ENCODE data around the gene POU3F3. TPM values are rescaled to one million over a fixed set of nuclear protein-coding genes. Genes with fewer than 3 reads are reported as not detected.

POU3F3 gene
- total RNA-seq, 2 donors from 2014 or later, result not detected

GRCh38 chr2:104889291-104889959 is 35.5 kb downstream of the POU3F3 start:
- no peak overlapping the region for H3K4me3 Mint-ChIP-seq
- no peak overlapping the region for H3K9ac ChIP-seq (ENCODE audit: extremely low read depth, low read length, poor library complexity, severe bottlenecking)
- DNase-seq, result peak; percentile 55
- H3K4me1 ChIP-seq (ENCODE audit: control insufficient read depth, insufficient read depth, low read length), result no peaks in the 10 kb centered on the region
- WGBS, 2 experiments (ENCODE audit: insufficient coverage in 1 of 2, insufficient read length in 1 of 2), result 85 to 96% methylated on average over 5 to 8 of the region's 8 CpGs
- no peak overlapping the region for H3K27ac ChIP-seq (ENCODE audit: low read depth, low read length)
- TF ChIP-seq CTCF (conservative IDR thresholded peaks at IDR 0.05), result no peak
- H3K4me3 ChIP-seq (ENCODE audit: low read length), result no peak overlapping the region
- no peaks in the 10 kb centered on the region for H3K9me3 Mint-ChIP-seq
- H3K36me3 ChIP-seq (ENCODE audit: control insufficient read depth, insufficient read depth, low read length), result no peaks in the 10 kb centered on the region
- no peaks in the 10 kb centered on the region for H3K4me1 Mint-ChIP-seq
- no peaks in the 10 kb centered on the region for H3K36me3 Mint-ChIP-seq (ENCODE audit: low read depth)
- H3K9me3 ChIP-seq (ENCODE audit: control insufficient read depth, low read length), result no peaks in the 10 kb centered on the region
- no peaks in the 10 kb centered on the region for H3K27me3 ChIP-seq (ENCODE audit: control insufficient read depth, insufficient read depth, low read length, poor library complexity, severe bottlenecking)
- H3K27me3 Mint-ChIP-seq (ENCODE audit: insufficient read depth), result peaks cover 8% of the 10 kb centered on the region
- no peak overlapping the region for H3K27ac Mint-ChIP-seq

GRCh38 chr2:104889960-104890684 is 36.2 kb downstream of the POU3F3 start:
- H3K4me3 ChIP-seq (ENCODE audit: low read length), result no peak overlapping the region
- Mint-ChIP-seq H3K36me3 (ENCODE audit: low read depth) (no peaks in the 10 kb centered on the region), H3K27ac (no peak overlapping the region), H3K4me1 (no peaks in the 10 kb centered on the region), H3K27me3 (ENCODE audit: insufficient read depth) (peaks cover 6% of the 10 kb centered on the region), H3K4me3 (no peak overlapping the region), H3K9me3 (no peaks in the 10 kb centered on the region)
- DNase-seq, result no peak
- H3K36me3 ChIP-seq (ENCODE audit: control insufficient read depth, insufficient read depth, low read length), result no peaks in the 10 kb centered on the region
- H3K9me3 ChIP-seq (ENCODE audit: control insufficient read depth, low read length), result no peaks in the 10 kb centered on the region
- H3K27me3 ChIP-seq (ENCODE audit: control insufficient read depth, insufficient read depth, low read length, poor library complexity, severe bottlenecking), result no peaks in the 10 kb centered on the region
- 95 to 99% methylated on average over 9 to 15 of the region's 15 CpGs for WGBS, 2 experiments (ENCODE audit: insufficient coverage in 1 of 2, insufficient read length in 1 of 2)
- H3K27ac ChIP-seq (ENCODE audit: low read depth, low read length), result no peak overlapping the region
- TF ChIP-seq CTCF (conservative IDR thresholded peaks at IDR 0.05), result no peak
- no peak overlapping the region for H3K9ac ChIP-seq (ENCODE audit: extremely low read depth, low read length, poor library complexity, severe bottlenecking)
- H3K4me1 ChIP-seq (ENCODE audit: control insufficient read depth, insufficient read depth, low read length), result no peaks in the 10 kb centered on the region

GRCh38 chr2:104890685-104891069 is 36.8 kb downstream of the POU3F3 start:
- 92 to 98% methylated on average over 7 to 10 of the region's 10 CpGs for WGBS, 2 experiments (ENCODE audit: insufficient coverage in 1 of 2, insufficient read length in 1 of 2)
- no peak overlapping the region for H3K9ac ChIP-seq (ENCODE audit: extremely low read depth, low read length, poor library complexity, severe bottlenecking)
- Mint-ChIP-seq H3K27me3 (ENCODE audit: insufficient read depth) (peaks cover 6% of the 10 kb centered on the region), H3K9me3 (no peaks in the 10 kb centered on the region), H3K4me1 (no peaks in the 10 kb centered on the region), H3K4me3 (no peak overlapping the region), H3K36me3 (ENCODE audit: low read depth) (no peaks in the 10 kb centered on the region), H3K27ac (no peak overlapping the region)
- H3K27me3 ChIP-seq (ENCODE audit: control insufficient read depth, insufficient read depth, low read length, poor library complexity, severe bottlenecking), result no peaks in the 10 kb centered on the region
- no peaks in the 10 kb centered on the region for H3K36me3 ChIP-seq (ENCODE audit: control insufficient read depth, insufficient read depth, low read length)
- no peaks in the 10 kb centered on the region for H3K4me1 ChIP-seq (ENCODE audit: control insufficient read depth, insufficient read depth, low read length)
- no peak for TF ChIP-seq CTCF (conservative IDR thresholded peaks at IDR 0.05)
- no peak for DNase-seq
- no peak overlapping the region for H3K27ac ChIP-seq (ENCODE audit: low read depth, low read length)
- H3K4me3 ChIP-seq (ENCODE audit: low read length), result no peak overlapping the region
- H3K9me3 ChIP-seq (ENCODE audit: control insufficient read depth, low read length), result no peaks in the 10 kb centered on the region
